Islet precursor cell (in vitro differentiated cells): ENCODE measurements around the gene ACVR1B.

ENCODE experiments used
- DNase-seq: peaks from one replicate; pipeline ENCODE4 v3.0.0-alpha.2; 2018

ACVR1B gene

DNA sequence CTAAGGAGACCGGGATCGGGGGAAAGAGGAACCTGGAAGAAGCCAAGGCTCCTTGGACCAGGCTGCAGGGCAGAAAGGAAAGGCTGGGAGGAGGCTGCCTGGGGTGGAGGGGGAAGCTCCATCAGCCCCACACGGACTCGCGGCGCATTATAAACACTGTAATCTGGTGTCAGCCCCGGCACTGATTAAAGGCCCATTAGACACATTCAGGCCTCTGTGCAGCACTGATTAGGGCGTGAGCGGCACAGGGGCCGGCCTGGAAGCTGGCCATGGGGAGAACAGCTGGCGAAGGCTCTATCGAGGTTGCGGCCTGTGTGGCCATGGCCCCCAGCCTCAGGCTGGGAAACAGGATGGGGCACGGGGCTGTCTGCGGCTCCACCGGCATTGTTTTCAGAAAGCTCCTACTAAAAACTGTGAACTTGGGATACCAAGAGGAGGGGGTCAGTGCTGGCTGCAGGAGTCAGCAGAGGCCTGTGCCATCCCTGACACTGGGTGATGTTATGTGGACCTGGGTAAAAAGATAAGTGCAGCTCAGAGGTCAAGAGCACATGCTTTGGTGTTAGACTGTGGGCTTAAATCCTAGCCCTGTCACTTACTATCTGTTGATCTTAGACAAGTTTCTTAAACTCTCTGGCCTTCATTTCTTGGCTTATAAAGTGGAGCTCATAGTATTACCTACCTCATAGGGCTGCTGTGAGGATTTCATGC lies 33.6 kb upstream of the ACVR1B start:
- no peak for DNase-seq

GRCh38 chr12:51920046-51920445 lies 31.5 kb upstream of the ACVR1B start:
- DNase-seq, result peak; percentile 38

- DNase-seq, result peak; percentile 64
Observed at GRCh38 chr12:51921017-51921725, 30.3 kb upstream of the ACVR1B start.

- peak; percentile 50 for DNase-seq
Observed at GRCh38 chr12:51922146-51922545, 29.4 kb upstream of the ACVR1B start.

- DNase-seq, result no peak
Observed at GRCh38 chr12:51922762-51923505, 28.6 kb upstream of the ACVR1B start.

DNA sequence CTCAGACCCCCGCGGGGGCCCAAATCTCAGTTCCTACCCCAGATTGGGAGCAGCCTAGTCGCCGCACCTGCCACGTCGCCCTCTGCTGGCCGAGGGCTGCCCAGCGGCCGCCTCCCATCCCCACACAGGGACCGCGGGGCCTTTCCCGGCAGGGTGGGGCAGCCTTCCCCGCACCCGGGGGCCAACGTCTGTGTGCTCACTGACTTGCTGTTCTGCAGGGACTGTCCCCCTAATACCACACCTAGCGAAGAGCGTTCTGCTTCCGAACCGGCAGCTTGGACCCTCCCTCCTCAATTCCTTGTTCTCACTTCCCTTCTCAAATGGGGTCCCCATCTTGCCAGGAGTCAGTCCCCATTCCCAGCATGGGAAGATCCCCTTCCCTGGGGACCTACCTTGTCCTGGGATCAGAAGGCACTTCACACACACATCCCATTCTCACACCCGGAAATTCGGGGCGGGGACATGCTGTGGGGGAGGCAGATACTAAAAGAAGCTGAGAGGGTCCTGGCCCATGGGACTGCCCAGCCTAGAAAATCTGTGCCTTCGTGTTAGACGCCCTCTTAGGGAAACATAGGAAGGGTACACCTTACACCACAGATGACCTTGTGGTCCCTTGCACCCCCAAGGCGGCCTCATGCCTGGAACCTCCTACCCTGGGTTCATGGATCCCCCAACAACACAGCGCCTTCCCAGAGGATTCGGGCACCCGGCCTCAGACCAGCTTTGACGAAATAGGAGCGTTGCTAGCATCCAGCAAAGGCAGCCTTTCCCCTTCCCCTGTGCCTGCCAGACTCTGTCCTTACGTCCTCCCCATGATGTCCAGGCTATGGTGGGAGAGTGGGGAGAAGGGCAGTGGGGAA lies 27.8 kb upstream of the ACVR1B start:
- DNase-seq, result peak; percentile 62

DNA sequence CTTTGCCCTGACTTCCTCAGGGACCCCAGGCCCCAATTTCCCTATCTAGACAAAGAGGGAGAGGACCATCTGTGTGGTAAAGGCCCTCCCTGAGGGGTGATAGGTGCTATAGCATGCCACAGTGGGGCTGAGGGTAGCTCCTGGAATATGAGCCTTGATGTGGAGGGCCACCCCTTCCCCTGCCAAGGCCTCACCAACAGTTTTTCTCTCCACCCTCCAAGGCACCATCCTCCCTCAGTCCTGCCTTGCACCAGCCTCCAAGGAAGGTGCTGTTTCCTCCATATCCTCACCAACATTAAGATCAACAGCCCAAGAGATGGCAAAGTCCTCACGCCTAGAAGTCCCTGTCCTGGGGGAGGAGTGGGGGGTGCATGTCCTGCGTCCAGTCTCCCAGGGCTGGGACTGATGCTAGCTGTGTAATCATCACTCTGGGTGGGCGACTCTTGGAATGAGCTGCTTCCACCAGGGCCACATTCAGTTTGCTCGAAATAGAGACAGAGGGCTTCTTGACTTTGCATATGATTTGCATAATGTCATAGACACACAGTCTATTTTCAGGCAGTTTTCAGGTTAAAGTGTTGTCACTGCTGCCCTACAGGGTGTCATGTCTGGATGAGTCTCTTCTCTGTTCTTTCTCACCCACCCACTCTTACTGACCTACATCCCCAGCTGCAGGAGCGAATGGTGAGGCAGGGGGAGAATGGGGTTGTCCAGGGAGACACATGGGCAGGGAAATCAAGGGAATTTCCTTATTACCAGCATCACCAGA lies 26.8 kb upstream of the ACVR1B start:
- peak; percentile 51 for DNase-seq

GRCh38 chr12:51925346-51926063 lies 26.0 kb upstream of the ACVR1B start:
- DNase-seq, result peak; percentile 80

DNA sequence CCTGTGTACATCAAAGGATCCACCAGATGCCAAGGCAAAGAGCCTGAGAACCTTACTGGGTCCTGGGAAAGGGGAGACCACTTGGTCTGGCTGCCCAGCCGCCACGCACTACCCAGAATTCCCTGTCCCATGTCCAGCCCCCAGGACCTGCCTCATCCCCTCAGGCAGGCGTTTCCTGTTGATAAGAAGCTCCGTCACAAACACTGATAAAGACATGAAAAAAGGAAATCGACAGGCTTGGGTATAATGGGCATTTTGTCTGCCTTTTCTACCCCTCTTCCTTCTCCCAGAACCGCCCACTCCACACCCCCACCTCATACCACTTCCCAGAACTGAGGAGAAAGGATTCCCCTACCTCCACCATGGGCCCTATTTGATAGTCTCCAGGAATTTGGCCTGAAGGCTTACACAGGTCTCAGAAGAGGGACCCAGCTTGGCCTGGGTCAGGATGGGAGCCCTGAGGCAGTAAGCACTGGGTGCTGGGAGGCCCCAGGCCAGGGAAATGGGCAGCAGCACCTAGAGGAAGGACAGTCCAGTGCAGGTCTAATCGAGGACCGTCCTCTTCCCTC lies 25.4 kb upstream of the ACVR1B start:
- peak; percentile 69 for DNase-seq

DNA sequence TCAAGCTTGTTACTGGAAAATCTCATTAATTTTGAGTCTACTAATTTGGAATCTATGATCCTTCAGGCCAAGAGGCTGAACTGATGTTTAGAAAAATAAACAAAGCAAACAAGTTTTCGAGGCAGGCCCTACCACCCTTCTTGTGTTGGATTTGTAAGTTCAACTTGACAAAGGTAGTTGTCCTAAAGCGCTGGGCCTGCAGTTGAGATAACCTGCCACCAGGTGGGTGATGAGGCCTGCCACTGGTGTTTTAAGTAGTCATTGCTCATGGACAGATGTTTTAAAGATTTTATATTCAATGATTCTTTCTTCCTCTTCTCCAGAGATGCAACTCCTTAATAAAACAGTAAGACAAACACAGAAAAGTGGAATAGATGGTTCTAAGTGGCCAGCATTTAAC lies 24.8 kb upstream of the ACVR1B start:
- DNase-seq, result peak; percentile 78

- DNase-seq, result no peak
Observed at GRCh38 chr12:51932218-51933076, 19.1 kb upstream of the ACVR1B start.

DNA sequence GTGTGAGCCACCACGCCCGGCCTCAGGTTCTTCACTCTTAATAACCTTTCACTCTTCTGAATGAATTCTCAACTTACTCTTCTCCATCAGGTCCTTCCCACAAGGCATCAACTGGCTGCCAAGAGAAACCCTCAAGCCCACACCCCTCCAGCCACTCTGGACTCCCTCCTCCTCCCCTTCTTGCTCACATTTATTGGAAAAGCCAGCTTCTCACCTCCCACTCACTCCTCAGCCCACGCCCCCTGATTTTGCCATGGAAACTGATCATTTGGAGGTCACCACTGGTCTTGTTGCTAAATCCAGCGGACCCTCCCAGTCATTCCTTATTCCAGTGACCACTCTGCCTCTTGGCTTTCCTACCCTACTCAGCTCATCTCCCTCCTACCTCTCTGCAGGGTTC lies 17.4 kb upstream of the ACVR1B start:
- no peak for DNase-seq

DNA sequence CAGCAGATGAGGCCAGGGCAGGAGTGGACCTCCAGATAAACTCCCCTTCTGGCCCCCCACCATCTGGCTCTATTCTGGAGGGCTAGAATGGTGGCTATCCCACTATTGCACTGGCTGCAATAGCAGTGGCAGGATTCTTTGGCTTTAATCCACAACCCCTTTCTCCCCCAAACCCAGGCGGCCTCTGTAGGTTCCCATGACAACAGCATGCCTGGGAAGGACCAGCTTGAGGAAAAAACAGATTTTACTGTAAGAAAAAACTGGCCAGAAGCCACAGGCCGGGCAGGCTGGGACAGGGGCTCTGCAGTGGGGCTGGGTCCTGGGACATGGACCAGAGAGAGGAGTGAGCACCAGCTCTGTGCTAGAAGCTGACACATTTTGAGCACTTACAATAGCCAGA lies 13.6 kb upstream of the ACVR1B start:
- DNase-seq, result no peak

- peak; percentile 45 for DNase-seq
Observed at GRCh38 chr12:51938726-51939125, 12.8 kb upstream of the ACVR1B start.

DNA sequence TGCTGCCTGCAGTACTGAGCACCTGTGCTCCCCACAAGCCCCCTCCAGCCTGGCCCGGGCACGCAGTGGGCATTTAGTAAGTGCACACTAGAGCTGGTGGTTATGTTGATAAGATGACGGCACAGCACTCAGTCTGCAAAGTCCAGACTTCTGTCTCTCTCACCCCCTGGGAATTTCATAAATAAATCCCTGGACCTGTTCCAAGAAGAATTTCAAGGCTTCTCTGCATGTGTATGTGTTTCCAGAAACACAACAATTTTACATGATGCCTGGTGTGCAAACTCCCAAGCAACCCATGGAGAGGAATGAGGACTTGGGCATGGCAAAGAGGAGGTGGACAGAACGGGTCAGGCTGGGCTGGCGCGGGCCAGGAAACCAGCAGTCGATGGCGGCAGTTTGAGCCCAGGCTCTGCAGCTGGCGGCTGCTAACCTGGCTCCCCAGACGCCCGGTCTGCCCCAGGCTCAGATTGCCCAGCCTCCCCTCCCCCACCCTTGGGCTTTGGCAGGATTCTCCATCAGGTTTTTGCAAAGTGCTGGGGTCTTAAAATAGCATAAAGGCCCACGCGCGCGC lies 10.4 kb upstream of the ACVR1B start:
- DNase-seq, result peak; percentile 43

DNA sequence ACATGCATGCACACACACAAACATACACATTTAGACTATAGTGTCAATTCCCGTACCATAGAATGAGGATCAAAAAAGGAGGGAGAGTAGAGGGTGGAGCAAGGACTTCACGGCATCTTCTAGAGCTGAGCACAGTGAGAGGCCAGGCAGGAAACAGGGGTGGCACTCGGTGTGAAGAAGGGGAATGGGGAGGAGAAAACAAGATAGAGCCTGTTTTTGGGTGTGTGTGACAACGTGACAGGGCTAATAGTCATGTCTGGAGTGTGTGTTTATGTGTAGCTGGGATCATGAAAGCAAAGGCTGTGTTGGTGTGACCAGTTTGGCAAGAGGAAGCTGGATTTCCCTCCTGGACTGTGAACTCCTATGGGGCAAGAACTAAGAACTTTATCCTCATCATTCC lies 9.9 kb upstream of the ACVR1B start:
- DNase-seq, result peak; percentile 43

- DNase-seq, result no peak
Observed at GRCh38 chr12:51942056-51942455, 9.4 kb upstream of the ACVR1B start.

- DNase-seq, result peak; percentile 47
Observed at GRCh38 chr12:51942501-51943000, 8.9 kb upstream of the ACVR1B start.

DNA sequence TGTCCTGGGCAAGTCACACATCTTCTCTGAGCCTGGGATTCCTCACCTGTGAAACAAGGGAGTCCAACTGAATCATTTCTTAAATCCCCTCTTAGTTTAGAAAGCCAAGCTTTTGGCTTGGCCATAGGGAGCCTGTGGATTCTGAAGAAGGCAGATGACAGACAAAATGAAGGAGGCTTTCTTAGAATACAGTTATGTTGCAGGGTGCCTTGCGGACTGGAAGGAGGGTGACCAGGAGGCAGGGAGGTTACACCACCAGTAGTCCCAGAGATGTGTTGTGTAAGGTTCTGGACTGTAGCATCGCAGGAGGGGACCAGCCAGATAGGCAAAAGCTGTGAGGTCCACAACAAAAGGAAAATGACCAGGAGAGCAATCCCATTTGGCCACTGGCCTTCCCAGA lies 8.2 kb upstream of the ACVR1B start:
- DNase-seq, result peak; percentile 24
